NCI-H82 treated with DMSO at 0.1 percent for 48 hours (cell line): Measurements from ENCODE around the gene CCDC70.
"Not testable (repeated sequence)": the region's sequence is repeated elsewhere in the genome, so short reads cannot be mapped to it uniquely, and the experiment has no call there.

Source experiments
- DNase-seq: peaks from one replicate; lab custom pipeline; 2025; ENCODE audit not compliant: unreplicated experiment; lab: John Stamatoyannopoulos, UW

The CCDC70 gene

DNA sequence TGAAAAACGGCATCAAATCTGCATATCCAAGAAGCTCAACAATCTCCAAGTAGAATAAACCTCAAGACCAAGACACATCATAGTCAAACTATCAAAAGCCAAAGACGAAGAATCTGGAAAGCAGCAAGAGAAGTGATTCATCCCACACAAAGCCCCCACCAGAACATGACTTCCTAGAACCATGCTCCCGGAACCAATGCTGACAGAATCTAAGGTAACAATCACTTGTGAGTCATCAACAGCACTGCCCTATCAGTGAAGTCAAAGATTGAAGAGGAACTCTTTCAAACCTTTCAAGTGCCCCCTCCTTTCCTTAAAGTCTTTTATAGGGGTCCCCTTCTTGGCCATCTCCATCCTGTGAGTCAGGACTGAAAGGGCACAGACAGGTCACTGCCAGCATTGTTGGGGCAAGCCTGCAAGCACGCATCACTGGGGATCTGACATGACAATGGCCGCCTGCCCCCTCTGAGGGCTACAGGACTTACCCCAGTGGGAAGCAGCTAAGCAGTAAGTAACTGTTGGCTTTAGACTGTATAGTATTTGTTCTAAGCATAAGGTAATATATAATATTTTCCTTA, at the start of gene CCDC70:
Gene CCDC70 (plus strand): TSS at position 247 of the 578 bp plus-strand sequence. CDS start 3,443 bp downstream, outside the sequence.
- no peak for DNase-seq

DNA sequence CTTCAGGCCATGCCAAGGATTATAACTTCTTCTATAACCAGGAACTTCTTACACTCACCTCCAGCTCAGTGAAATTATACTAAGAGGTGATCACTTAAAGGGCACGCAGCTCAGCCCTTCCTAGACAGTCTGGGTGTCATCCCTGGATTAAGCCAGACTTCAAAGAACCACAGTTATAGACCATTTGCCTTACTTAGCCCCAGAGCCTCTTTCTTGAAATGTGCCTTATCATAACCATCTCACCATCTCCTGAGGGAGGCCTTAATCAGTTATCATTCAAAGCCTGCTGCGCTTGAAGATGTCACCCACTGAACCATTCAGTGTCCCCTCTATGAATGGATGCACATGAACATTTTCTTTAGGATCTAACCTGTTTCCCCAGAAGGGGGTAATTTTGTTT, 47.7 kb upstream of the CCDC70 start:
- no peak for DNase-seq

DNA sequence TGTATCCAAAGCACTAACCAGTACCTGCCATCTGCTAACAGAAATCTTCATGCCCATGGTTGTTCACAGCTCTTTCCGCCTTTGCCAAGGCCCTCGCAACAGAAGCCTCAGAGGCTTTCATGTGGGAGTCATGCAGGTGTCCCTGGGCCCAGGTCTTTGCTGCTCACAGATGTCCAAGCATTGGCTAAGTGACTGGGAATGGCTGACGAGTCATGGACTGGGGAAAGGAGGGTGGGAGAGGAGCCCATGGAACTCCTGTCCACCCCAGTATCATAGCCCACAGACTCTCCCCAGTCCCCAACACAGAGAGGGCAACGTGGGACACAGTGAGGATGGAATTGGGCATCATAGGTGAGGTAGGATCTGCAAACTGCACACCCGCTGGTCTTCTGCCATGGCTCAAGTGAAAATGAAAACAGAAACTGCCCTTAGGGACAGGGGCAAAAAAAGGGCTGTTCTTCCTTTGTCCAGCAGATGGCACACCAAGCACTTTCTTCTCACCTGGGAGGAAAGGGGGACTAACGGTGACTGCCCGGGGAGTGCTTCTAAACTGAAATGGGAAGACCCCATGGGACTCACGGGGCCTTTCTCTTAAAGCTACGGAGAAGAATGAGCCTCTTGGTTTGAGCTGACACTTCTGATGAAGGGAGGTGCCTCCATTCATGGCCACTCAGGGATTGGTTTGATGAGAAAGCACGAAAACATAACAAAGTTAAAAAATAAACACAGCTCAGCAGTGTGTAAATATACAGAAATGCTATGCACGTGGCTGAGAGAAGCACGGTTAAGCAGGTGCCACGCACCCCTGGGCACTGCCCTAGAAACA, 46.7 kb upstream of the CCDC70 start:
- DNase-seq: peak; percentile 73

DNA sequence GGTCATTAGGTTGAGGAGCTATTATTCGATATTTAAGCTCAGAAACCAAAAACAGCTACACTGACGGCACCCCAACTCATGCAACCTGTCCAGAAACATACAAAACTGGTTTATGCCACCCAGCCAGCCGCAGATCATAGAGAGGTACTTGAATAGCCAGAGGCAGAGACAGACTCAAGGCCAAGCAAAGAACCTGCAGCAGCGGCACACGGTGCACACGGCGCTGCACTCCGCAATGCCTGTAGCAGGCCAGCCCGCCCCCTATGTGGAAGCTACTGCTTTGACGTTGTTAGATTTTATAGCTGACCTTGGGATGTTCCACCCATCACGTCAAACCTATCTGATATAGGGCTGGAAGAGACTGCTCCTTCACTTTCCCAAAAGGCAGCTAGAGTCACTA, 45.9 kb upstream of the CCDC70 start:
- no peak for DNase-seq

DNA sequence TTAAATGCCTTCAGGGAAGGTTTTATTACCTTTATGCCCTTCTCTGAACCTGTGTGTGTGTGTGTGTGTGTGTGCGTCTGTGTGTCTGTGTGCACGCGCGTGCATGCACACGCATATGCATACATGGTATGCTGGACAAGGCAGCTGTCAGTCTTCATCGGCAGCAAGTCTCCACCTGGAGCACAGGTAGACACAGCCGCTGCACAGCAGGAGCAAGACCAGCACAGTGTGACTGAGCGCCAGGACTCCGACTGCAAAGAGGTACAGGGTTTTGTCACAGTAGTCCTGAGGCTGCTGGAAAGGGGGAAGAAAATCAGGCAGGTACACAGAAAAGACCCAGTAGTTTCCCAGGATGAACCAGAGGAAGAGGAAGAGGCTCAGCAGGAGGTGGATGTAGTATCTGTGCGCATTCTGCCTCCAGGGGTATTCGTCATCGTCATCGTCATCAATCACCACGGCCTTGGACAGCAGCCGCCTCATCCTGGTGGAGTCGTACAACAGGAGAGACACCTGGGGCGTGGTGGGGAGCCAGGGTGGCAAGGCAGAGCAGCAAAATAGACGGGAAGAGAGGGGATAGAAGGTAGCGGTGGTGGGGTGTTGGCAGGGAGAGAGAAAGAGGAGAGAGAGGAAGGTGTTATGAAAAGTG, 45.0 kb upstream of the CCDC70 start:
- DNase-seq: no peak

DNA sequence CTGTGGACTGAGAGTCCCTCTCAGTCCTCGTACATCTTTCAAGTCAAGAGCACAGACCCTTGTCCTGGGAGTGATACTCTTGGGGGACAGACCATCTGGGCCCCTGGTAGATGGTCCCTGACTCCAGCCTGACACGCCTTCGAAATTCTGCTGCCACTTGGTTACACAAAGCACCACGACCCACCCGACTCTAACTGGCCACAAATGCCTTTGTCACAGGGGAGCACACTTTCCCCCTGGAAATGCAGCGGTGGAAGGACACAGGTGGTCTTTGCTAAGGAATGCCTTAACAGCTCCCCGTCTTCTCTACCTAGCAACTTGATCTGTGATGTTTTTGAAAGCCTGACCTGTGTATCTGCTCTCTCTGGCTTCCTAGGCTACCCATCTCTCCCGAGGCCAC, 44.1 kb upstream of the CCDC70 start:
- no peak for DNase-seq

DNA sequence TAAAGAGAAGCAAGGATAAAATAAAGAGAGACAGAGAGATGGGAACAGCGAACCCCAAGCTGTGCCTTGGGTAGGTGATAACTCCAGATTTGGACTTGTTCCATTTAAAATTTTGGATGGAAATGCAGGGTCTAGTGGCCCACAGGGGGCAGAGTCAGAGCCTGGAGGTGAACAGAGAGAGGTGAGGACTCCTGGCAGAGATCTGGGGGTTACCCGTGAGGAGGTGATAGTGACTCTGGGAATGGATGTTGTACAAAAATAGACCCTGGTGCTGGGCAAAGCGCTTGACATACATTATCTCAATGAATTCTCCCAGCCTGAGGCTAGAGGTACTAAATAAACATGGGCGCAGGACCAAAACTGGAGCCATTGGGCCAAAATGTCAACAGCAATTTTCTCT, 43.5 kb upstream of the CCDC70 start:
- no peak for DNase-seq

DNA sequence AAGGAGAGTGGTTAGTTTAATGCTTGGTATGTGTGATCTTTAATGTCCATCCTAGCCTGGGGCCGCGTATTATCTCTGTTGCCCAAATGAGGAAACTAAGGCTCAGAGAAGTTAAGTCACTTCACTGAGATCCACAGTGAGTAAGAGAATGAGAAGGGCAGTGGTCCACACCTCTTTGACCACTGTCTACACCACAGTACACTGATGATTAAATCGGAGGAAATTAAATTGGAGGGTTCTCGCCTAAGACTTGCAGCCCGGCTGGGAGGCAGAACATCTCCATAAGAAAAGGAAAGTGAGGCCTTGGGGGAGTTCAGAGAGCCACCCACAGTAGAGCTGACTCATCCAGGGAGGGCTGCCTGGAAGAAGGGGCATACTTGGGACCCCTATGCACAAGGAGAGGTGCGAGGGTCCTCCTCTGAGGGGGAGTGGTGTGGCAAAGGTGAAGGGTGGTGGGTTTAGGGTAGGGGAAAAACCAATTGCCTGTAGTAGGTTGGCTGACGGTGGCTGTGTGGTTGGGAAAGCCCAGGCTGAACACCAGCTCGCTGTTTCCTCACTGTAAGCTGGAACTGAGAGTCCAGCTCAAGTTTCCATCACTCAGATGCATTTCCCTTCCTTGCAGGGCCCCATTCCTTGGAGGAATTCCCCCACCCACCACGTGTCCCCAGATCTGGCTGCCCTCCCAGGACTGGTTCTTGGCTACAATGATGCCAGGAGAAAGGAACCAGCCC, 42.8 kb upstream of the CCDC70 start:
- DNase-seq: no peak

DNA sequence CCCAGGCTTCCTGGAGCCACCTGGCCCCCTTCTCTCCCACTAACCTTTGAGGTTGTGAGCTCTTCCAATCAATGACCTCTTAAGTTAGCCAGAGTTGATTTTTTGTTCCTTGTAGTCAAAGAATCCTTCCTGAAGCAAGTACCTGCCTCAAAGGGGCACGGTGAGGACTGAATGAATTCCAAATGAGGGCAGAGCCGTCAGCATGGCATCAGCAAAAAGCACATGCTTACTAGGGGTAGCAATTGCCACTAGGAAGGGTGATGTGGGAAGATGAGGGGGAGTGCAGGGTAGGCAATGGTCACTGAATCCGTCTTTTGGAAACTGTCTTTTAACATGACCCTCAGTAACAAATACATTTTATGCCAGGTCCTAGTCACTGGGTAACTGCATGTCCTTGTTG, 42.2 kb upstream of the CCDC70 start:
- DNase-seq: no peak

DNA sequence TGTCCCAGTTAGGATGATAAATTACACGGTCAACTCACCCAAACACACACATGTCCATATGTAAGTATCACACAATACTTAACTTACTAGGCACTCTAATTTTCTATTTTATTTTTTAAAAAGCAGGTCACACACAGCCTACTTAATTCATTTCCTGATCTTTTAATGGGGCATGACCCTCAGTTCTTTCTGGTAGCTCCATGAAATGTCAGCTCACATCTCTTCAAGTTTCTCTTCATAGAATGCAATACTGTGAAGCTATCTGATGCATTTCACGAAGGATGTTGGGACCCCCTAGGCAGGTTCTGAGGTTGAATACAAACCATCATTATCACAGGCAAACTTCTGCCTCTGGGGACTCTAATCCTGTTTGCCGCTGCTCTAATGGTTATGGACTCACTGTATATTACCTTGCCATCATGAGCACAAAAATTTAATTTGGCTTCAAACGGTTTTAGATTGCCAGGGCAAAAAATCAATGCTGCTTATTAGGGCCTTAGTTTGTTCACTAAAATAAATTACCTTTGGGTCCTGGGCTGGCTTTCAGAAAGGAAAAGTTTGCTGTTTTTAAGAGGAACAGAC, 41.7 kb upstream of the CCDC70 start:
- DNase-seq: no peak

DNA sequence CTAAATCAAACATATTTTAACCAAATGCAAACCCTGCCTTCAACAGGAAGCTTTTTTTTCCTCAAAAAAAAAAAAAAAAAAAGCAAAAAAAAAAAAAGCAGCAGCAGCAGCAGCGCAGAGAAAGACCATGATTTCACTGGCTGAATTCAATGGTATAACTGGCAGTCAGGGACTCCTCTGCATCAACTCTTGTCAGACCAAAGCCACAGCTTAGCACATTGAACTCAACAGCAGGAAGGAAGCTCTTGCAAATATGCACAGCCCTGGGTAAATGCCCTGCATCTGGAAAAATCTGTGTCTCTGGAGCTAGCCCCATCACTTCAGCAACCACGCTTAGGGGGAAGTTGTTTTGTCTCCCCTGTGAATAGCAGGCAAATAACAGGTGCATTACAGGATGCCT, 40.2 kb upstream of the CCDC70 start:
- DNase-seq: no peak

DNA sequence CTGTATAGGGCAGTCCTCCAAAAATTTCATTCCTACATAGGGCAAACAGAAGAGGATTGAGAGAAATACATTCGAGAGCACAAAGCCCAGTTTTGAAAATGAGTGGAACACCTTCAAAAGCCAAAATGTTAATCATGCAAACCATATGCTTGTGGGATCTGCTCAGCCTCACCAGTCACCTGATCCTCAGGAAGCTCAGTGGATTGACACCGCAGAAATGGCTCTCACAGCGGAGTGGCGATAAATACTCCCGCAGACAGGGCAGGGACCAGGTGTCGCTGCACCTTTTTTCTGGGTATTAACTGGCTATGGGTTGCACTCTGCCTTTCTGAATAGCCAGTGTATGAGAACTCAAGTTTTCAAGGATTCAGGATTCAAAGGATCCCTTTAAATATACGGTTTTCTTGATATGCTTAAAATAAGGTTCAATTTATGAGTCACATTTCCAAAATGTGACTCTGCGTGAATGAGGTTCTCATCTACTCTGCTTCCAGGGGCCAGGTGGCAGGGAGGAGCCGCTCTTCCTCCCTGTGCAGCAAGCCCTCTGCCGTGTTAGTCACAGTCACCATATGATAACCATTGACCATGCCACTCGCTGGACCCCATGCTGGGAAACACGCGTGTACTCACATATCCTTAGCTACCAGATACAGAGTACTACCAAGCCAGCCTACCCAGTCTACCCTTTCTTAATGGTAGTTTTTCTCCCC, 39.5 kb upstream of the CCDC70 start:
- DNase-seq: no peak

DNA sequence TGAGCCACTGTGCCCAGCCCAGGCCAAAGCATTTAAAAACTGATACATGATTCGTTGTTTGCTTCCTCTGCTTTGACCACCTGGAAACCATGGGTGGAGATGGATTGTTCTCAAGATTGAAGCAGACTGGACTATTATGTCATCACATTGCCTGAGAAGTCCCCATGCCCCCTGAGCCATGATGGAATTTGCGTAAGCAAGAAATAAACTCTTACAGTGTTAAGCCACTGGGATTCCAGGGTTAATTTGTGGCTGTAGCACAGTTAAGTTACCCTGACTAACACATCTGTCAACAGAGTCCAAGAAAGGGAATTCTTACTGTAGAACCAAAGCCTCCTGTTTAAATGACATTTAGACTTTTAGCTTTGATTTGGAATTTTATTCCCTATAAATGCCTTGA, 38.4 kb upstream of the CCDC70 start:
- no peak for DNase-seq

DNA sequence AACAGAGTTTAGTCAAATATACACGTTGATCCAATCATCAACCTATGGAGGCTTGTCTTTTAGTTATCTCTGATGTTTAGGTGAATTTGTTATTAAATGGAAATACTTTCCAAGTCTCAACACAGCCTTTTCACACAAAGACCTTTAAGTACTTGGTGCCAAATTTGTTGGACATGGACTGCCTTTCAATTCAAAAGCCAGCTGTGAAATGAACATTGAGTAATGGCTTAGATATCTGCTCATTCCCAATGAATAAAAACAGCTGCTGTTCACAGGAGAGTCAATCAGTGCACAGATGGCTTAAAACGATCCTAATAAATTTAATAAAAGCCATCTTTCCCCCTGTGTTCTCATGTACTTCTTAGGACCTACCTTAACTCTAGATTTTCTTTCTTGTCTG, 37.9 kb upstream of the CCDC70 start:
- DNase-seq: no peak

DNA sequence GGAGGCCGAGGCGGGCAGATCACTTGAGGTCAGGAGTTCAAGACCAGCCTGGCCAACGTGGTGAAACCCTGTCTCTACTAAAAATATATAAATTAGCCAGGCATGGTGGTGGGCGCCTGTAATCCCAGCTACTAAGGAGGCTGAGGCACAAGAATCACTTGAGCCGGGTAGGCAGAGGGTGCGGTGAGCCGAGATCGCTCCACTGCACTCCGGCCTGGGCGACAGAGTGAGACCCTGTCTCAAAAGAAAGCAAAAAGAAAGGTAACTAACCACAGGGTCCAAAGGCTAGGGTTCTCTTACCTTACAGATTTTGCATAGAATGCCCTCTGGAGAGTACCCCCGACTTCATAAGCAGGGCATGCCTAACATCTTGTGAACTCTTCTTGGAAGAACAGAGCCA, 37.1 kb upstream of the CCDC70 start:
- DNase-seq: not testable (repeated sequence)

DNA sequence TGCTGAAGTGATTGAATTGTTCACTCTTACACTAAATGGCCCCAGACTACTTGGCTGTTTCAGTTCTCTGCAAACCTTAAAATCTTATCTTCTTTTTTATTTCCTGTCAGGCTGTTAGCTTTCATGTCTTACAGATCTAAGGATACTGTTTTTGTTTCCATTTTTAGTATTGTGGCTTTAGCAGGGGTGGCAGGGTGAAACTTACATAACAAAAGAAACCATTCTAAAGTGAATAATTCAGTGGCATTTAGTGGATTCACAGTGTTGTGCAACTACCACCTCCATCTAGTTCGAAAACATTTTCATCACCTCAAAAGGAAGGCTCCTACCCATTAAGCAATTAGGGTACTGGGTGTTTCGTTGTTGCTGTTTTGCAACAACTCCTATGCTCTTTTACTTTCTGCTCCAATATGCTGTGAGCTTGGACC, 36.6 kb upstream of the CCDC70 start:
- DNase-seq: no peak

DNA sequence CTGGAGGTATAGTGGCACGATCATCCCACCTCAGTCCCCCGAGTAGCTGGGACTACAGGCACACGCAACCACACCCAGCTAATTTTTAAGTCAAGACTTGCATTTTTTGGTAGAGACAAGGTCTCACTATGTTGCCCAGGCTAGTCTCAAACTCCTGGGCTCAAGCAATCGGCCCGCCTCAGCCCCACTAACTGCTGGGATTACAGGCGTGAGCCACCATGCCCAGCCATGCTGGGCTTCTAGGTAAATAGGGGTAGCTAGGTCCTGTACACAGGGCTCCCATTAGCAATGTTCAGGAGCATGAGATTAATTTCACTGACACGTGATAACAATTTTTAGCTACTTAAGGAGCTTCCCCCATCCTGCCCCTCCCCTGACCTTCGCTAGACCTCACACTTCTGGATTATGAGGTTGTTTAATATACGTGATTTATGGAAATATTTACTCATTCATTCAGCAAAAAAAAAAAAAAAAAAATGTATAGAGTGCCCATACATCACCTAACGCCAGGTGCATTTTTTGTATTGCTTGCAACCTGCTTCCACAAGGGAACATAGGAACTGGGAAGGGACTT, 36.0 kb upstream of the CCDC70 start:
- DNase-seq: no peak

DNA sequence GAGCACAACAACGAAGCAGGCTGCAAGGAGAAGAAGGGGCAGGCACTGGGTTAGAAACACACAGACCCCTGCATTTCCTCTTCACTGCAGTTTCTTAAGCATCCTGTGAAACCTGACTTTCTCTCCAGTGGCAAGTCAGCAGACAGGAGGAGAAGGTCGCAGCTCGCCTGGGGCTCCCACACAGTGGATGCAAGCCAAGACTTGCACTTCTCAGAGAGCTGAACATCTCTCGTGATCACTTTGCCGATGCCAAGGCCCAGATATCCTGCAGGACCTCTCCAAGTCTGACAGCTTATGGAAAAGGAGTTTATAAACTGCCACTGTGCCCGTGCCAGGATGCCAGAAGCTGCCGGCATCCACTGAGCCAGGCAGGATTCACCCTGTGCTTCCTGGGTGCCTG, 35.2 kb upstream of the CCDC70 start:
- DNase-seq: no peak

DNA sequence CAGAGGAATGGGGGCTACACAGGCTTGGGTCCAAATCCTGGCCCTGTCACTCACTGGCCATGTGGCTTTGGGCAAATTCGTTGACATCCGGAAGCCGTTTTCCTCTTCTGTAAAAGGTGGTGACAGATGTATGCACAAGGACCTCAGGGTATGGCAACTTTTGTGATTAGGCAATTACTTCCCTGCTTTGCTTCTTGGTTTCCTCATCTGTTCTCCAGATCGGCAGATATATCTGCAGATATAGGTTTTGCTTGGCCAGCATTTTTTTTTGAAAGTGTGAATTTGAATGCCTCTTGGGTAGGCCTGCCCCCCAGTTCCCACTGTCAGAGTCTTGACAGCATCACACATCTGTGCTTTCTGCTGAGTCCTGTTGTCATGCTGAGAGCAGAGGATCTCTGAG, 34.5 kb upstream of the CCDC70 start:
- no peak for DNase-seq
